ENCODE measurements around the gene WNT8A. TPM values are rescaled to one million over a fixed set of nuclear protein-coding genes. Genes with fewer than 3 reads are reported as not detected.
A peak's percentile ranks its signal among the peaks of the same experiment; 100 is the strongest.

WNT8A gene
- total RNA-seq, 1 donor from 2014 or later = not detected

GRCh38 chr5:138138949-138139780, 55.3 kb downstream of the WNT8A start, which contains the start of gene NME5:
TSS of gene NME5 (minus strand) at chr5:138139428. CDS start at chr5:138138780, 648 bp downstream.
- DNase-seq (ENCODE audit: low spot score) (peak; percentile 60), ATAC-seq (peak; percentile 89)

- ATAC-seq = no peak
- DNase-seq (ENCODE audit: low spot score) = no peak
Measured at GRCh38 chr5:138139781-138140090, 55.9 kb downstream of the WNT8A start.

- ATAC-seq (no peak), DNase-seq (ENCODE audit: low spot score) (no peak)
Measured at GRCh38 chr5:138140268-138140667, 56.4 kb downstream of the WNT8A start.

Other genes with a start within 250 kb of the WNT8A start
- not detected for gene MYOT, start 216.2 kb upstream of the WNT8A start, total RNA-seq
- not detected for gene PKD2L2, start 194.6 kb upstream of the WNT8A start, total RNA-seq
- 8.0 TPM for gene FAM13B, start 51.0 kb upstream of the WNT8A start, total RNA-seq
- gene NME5, start 55.4 kb downstream of the WNT8A start, total RNA-seq = 0.20 TPM
- gene BRD8, start 94.6 kb downstream of the WNT8A start, total RNA-seq = 19.3 TPM
- 0.35 TPM for gene KIF20A, start 95.1 kb downstream of the WNT8A start, total RNA-seq
- 12.1 TPM for gene CDC23, start 129.3 kb downstream of the WNT8A start, total RNA-seq
- gene GFRA3, start 190.6 kb downstream of the WNT8A start, total RNA-seq = not detected
- gene CDC25C, start 247.8 kb downstream of the WNT8A start, total RNA-seq = not detected